ENCODE data around the gene EHD1.

EHD1 gene

DNA sequence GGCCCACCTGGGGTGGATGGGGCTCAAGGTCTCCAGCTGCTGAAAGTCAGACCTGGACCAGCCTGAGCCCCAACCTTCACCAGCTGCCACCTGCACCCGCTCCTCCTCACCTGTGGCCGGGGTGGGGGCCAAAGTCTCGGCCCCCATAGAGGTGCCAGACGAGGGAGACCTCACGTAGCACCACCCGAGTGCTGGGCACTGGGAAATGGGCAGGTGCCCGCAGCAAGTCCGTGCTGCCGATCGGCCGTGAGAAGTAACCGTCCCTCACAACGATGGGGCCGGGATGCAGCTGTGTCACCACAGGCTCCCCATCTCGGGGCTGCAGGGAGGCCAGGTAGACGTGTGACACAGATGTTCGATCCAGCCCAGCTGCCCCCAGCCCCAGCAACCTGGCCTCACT, 22.4 kb upstream of the EHD1 start:
- no peak for TF ChIP-seq ZNF274 (IDR thresholded peaks at IDR 0.05; ENCODE audit: low read depth, low read length)
- no peak overlapping the region for H3K4me3 ChIP-seq (ENCODE audit: low read length)

GRCh38 chr11:64900263-64900678, 21.9 kb upstream of the EHD1 start:
- H3K4me3 ChIP-seq (ENCODE audit: low read length) = no peak overlapping the region
- TF ChIP-seq ZNF274 (IDR thresholded peaks at IDR 0.05; ENCODE audit: low read depth, low read length) = no peak

DNA sequence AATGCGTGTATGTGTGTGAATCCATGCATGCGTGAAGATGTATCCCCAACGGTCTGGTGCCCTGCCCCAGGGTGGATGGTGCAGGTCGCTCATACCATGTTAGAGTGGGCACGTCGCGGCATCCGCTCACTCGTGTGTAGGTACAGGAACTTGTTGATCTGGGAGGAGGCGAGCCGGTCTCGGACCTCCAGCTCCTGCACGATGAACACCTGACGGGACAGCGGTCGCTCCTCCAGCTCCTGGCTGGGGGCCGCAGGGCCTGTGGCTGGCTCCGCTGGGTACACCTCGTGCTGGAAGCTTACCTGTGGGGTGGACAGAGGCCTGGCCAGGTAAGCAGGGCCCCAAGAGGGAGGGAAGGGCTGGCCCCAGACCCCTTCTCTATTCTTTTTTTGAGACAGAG, 20.1 kb upstream of the EHD1 start:
- no peak overlapping the region for H3K4me3 ChIP-seq (ENCODE audit: low read length)
- no peak for TF ChIP-seq ZNF274 (IDR thresholded peaks at IDR 0.05; ENCODE audit: low read depth, low read length)

- TF ChIP-seq ZNF274 (IDR thresholded peaks at IDR 0.05; ENCODE audit: low read depth, low read length) = no peak
Observed at GRCh38 chr11:64898076-64898445, 19.6 kb upstream of the EHD1 start.

DNA sequence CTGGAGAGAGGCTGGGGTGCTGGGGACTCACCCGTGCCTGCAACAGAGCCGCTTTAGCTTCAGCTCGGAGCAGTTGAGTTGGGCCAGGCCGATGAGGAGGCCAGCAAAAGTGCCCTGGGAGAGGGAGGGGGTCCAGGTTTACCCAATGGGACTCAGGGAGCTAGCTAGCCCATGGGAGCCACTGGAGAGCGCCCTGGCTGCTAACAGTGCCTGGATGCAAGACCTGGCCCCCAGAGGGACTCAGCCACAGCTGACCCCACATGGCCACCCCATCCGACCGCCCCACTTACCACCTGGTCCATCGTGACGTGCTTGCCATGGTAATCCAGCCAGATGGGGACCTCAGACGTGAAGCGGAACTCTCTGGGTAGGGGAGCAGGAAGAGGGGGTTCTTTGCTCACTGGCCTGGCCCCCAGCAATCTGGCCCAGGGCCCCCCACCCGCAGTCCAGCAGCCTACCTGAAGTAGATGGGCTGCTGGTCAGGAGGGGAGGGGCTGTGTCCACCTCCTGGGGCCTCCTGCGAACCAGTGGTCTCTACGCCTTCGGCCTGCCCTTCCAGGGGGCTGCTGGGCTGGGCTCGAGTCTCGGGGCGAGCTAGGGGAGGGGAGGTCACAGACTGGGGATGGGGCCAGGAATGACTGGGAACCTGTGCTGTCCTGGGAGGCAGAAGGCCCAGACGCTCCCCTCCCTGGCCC, 19.1 kb upstream of the EHD1 start:
- no peak overlapping the region for H3K4me3 ChIP-seq (ENCODE audit: low read length)
- TF ChIP-seq ZNF274 (IDR thresholded peaks at IDR 0.05; ENCODE audit: low read depth, low read length) = no peak

More at GRCh38 chr11:64898076-64898445, 19.6 kb upstream of the EHD1 start:
- H3K4me3 ChIP-seq (ENCODE audit: low read length) = no peak overlapping the region

GRCh38 chr11:64896448-64897022, 18.1 kb upstream of the EHD1 start:
- no peak for TF ChIP-seq ZNF274 (IDR thresholded peaks at IDR 0.05; ENCODE audit: low read depth, low read length)
- H3K4me3 ChIP-seq (ENCODE audit: low read length) = no peak overlapping the region

DNA sequence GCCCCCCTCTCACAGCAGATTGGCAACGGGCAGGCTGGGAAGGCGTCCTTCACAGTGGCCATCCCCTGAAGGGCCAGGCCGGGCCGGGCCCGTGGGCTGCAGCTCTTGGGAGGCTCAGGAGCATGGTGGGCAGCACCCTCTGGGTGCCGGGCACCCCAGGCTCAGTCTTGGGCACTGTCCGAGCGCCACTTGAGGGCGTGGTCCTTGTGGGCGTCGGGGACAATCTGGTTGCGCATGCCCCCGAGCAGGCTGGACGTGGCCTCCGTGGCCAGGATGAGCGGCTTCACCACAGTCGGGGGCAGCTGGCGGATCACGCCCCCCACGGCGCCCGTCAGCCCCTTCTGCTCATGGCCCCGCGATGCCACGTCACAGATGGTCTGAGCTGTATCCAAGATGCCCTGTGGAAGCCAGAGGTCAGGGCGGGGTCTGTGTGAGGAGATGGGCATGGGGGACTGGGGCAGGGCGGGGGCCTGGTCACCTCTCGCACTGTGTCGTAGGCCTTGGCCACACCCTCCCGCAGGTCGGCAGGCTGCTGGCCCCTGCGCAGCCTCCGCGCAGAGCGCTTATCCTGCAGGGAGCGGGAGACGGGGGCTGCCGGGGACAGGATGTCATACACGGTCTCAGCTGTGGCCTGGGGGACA, 16.5 kb upstream of the EHD1 start:
- H3K4me3 ChIP-seq (ENCODE audit: low read length) = no peak overlapping the region
- TF ChIP-seq ZNF274 (IDR thresholded peaks at IDR 0.05; ENCODE audit: low read depth, low read length) = no peak

DNA sequence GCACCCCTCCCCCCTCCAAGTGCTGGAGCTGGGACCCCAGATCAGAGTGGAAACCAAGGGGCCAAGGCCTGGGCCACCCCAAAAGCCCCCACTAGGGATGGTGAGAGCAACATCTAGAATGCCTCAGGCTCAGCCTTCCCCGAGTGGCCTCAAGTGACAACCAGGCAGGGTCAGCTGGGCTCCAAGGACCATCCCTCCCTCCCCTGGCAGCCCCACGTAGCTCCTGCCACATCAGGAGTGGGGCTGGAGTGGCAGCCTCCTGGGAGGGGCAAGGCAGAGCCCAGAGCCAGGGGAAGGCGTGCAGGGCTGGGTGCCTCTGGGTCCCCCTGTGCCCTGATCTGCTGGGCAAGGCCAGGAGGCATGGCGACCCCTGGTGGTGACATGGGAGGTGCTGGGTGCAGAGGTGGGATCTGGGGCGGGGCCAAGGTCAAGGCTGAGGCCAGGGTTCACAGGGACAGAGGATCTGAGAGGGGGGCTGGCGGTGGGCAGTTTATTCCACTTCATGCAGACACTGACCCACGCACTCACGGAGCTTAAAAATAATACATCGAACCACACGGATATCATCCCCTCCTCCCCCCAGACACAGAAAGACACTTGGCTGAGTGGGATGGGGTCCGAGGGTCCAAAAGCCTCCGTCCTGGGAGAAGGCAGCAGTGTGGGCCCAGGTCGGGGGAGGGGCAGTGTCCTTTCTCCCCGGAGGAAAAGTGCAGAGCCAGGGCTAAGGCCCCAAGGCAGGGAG, 15.8 kb upstream of the EHD1 start:
- no peak for TF ChIP-seq ZNF274 (IDR thresholded peaks at IDR 0.05; ENCODE audit: low read depth, low read length)
- no peak overlapping the region for H3K4me3 ChIP-seq (ENCODE audit: low read length)

DNA sequence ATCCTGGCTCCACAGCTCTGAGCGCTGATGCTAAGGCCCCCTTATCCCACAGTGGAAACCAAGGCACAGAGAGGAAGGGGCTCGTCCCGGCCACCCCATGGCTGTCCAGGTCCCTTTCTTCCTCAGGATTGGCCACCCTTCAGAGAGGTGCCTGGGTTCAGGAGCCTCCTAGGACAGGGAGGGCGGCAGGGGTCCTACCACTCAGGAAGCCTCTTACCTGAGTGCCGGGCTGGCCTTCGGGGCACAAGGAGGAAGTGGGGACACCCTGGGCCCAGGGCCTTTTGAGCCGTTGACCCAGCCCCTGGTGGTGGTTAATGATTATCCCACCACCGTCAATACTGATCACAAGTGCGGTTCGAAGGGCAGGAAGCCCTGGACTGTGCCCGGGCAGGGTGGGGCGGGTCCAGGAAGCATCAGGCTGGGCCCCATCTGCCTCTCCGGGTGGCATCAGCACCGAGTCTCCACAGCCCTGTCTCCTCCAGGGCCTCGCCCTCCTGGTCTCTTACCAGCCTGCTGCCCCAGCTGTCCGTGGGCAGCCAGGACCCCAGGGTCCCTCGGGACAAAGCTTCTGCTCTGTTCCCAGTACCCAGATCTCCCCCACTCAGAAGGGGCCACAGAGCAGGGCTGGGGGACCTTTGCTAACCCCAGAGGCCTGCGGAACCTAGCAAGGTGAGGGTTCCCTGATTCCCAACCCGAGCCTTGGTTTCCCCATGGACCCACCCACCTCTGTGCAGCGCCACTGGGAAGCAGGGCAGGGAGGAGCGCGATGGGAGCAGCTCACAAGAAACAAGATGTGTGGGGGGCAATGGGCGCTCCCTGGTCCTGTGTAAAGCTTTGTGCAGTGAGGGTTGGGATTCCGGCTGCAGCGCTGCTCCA, 15.0 kb upstream of the EHD1 start:
- no peak for TF ChIP-seq ZNF274 (IDR thresholded peaks at IDR 0.05; ENCODE audit: low read depth, low read length)
- H3K4me3 ChIP-seq (ENCODE audit: low read length) = peak overlapping the region; percentile 9; the same call in 1 of the 2 replicates

- H3K4me3 ChIP-seq (ENCODE audit: low read length) = peak overlapping the region; percentile 9; the same call in 1 of the 2 replicates
- TF ChIP-seq ZNF274 (IDR thresholded peaks at IDR 0.05; ENCODE audit: low read depth, low read length) = no peak
Observed at GRCh38 chr11:64892838-64893193, 14.4 kb upstream of the EHD1 start.

- TF ChIP-seq ZNF274 (IDR thresholded peaks at IDR 0.05; ENCODE audit: low read depth, low read length) = no peak
- no peak overlapping the region; the same call in 1 of the 2 replicates for H3K4me3 ChIP-seq (ENCODE audit: low read length)
Observed at GRCh38 chr11:64892411-64892831, 14.0 kb upstream of the EHD1 start.

- no peak for TF ChIP-seq ZNF274 (IDR thresholded peaks at IDR 0.05; ENCODE audit: low read depth, low read length)
- H3K4me3 ChIP-seq (ENCODE audit: low read length) = no peak overlapping the region
Observed at GRCh38 chr11:64891880-64892279, 13.5 kb upstream of the EHD1 start.

DNA sequence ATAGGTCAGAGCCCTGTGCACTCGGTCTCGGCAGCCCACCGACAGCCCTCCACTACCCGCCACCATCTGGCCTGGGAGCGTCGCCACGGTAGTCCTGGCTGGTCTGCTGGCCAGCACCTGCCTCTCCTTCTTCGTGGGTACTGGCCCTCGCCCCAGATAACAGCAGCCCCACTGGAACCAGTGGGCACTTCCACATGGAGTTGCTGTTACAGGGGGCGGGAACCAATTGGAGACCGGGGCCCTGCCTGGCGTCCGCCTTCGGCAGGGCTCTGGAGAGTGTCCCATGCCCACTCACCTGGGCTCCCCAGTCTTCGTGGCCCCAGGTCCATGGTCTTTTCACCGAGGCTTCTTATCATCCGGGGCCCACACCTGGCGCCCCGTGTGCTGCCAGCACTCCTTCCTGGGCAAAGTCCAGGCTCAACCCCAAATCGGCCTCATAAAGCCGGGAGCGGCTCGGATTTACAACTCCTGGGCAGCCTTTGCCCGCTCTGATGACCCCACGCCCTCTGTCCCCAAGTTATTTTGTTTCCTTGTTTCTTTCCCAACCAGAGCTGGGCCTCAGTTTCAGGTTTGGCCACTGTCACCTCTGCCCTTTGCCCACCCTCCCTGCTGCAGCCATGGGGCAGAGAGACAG, 12.9 kb upstream of the EHD1 start:
- TF ChIP-seq ZNF274 (IDR thresholded peaks at IDR 0.05; ENCODE audit: low read depth, low read length) = no peak
- H3K4me3 ChIP-seq (ENCODE audit: low read length) = no peak overlapping the region
